GM19193 (cell line): ENCODE data around the gene MDH1.

Experiments used
- POLR2A ChIP-seq: IDR thresholded peaks from 4 replicates; pipeline ENCODE4 v1.6.1; 2011; ENCODE audit not compliant: insufficient read depth, insufficient read length; ENCODE audit errors: extremely low read depth

The MDH1 gene

GRCh38 chr2:63651861-63652651 lies 63.3 kb downstream of the MDH1 start:
- TF ChIP-seq POLR2A, result no peak

- TF ChIP-seq POLR2A, result no peak
These were observed 63.9 kb downstream of the MDH1 start for GRCh38 chr2:63652652-63652985.

GRCh38 chr2:63654959-63655358 lies 66.2 kb downstream of the MDH1 start:
- TF ChIP-seq POLR2A, result no peak
